Measurements from ENCODE around the gene ARHGEF33. TPM values are rescaled to one million over a fixed set of nuclear protein-coding genes. Genes with fewer than 3 reads are reported as not detected.

The ARHGEF33 gene
- total RNA-seq, 2 donors from 2014 or later: 0.32 to 0.35 TPM

DNA sequence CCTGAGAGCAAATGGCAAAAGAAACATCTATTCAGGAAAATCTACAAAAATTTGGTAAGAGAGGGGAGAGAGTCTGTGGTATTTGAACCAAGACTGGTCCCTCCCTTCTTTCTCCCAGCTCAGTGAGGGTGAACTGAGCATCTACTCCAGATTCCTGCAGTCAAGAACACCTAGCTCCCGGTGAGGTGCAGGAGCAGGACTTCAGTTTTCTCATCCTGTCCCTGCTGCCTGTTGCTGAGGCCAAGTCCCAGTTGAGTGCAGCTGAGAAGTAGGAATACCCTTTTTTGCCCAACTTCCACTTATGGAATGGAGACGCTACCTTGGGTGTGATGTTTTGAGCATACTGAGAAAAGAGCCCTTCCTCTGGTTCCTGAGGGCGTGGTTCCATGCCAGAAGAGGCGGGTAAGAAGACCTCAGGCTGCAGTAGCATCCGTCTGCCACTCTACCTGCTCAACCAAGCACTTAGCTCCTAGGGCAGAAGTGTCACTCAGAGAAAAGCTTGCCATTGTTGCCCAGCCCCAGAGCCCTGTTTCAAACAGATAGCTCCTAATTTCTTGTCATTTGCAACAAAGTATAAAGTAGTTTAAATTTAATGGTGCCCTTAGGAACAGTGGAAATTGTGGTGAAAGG is 118.3 kb downstream of the ARHGEF33 start:
- Histone ChIP-seq H3K36me3 (no peaks in the 10 kb centered on the region), H3K4me1 (no peaks in the 10 kb centered on the region), H3K4me3 (no peak overlapping the region), H3K27ac (no peak overlapping the region), H3K27me3 (no peaks in the 10 kb centered on the region), H3K9me3 (no peaks in the 10 kb centered on the region), H3K9ac (ENCODE audit: low read depth in 2 of 2, low read length in 2 of 2) (no peak overlapping the region)
- no peak for DNase-seq
- intact Hi-C loops (cut with DNase I): no loop called here
- TF ChIP-seq, protein P1, sequence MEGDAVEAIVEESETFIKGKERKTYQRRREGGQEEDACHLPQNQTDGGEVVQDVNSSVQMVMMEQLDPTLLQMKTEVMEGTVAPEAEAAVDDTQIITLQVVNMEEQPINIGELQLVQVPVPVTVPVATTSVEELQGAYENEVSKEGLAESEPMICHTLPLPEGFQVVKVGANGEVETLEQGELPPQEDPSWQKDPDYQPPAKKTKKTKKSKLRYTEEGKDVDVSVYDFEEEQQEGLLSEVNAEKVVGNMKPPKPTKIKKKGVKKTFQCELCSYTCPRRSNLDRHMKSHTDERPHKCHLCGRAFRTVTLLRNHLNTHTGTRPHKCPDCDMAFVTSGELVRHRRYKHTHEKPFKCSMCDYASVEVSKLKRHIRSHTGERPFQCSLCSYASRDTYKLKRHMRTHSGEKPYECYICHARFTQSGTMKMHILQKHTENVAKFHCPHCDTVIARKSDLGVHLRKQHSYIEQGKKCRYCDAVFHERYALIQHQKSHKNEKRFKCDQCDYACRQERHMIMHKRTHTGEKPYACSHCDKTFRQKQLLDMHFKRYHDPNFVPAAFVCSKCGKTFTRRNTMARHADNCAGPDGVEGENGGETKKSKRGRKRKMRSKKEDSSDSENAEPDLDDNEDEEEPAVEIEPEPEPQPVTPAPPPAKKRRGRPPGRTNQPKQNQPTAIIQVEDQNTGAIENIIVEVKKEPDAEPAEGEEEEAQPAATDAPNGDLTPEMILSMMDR (IDR thresholded peaks at IDR 0.05): no peak

DNA sequence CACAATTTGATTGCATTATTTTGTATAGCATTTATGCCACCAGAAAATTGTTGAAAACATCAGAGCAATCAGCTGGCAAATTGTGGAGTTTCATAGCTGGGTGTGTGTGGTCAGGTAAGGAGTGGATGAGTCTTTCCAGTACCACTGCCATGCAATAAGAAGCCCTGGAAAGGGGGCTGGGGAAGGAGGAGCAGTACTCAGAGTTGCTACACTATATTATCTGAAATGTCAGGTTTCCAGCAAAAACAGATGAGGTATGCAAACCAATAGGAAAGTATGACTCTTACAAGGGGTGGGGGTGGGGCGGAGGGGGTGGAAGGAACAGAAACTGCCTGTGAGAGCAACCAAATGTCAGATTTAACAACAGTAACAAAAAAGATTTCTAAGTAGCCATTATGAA is 119.0 kb downstream of the ARHGEF33 start:
- Histone ChIP-seq H3K27ac (no peak overlapping the region), H3K9me3 (no peaks in the 10 kb centered on the region), H3K4me3 (no peak overlapping the region), H3K36me3 (no peaks in the 10 kb centered on the region), H3K27me3 (no peaks in the 10 kb centered on the region), H3K4me1 (no peaks in the 10 kb centered on the region), H3K9ac (ENCODE audit: low read depth in 2 of 2, low read length in 2 of 2) (no peak overlapping the region)
- TF ChIP-seq, protein P1 (IDR thresholded peaks at IDR 0.05): no peak
- DNase-seq: no peak
- intact Hi-C loops (cut with DNase I): no loop called here

DNA sequence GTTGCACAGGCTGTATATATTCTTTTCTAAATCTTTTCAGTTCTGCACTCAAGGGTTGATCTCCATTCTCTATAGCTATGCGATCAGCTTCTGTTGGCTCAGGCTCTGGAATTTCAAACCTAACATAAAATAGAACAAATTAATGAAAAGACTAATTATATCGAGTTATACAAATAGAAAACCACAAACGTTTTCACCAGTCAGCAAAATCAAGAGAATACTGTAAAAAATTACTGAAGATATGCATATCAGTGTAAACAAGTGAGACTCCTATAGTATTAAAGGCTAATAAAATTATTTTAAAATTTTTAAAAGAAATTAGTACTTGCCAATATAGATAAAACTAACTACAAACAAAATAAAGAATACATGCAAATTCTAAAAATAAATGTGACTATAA is 124.2 kb downstream of the ARHGEF33 start:
- H3K36me3 ChIP-seq: peaks cover 3% of the 10 kb centered on the region
- no peak overlapping the region for H3K9ac ChIP-seq (ENCODE audit: low read depth in 2 of 2, low read length in 2 of 2)
- no peaks in the 10 kb centered on the region for H3K9me3 ChIP-seq
- no peak for DNase-seq
- intact Hi-C loops (cut with DNase I): no loop called here
- no peak overlapping the region for H3K27ac ChIP-seq
- H3K27me3 ChIP-seq: no peaks in the 10 kb centered on the region
- TF ChIP-seq, protein P1 (IDR thresholded peaks at IDR 0.05): no peak
- no peak overlapping the region for H3K4me3 ChIP-seq
- no peaks in the 10 kb centered on the region for H3K4me1 ChIP-seq

DNA sequence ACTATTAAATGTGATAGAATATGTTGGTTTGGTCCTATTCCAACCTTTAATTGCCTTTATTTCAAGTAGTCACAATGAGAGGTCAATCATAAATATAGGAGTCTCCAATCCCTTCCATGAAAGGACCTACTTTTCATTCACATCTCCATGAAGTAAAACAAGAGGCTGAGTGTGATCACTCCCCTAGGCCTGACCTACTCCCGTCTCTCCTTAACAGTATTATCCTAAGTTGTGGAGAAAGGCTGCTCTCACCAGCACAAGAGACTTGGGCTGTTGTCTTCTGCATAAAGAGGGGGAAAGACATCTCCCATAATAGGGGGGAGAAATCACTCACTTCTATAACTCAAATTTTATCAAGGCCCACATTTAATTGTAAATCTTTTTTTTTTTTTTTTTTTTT is 125.7 kb downstream of the ARHGEF33 start:
- H3K4me3 ChIP-seq: no peak overlapping the region
- H3K4me1 ChIP-seq: no peaks in the 10 kb centered on the region
- TF ChIP-seq, protein P1 (IDR thresholded peaks at IDR 0.05): no peak
- H3K27me3 ChIP-seq: no peaks in the 10 kb centered on the region
- DNase-seq: no peak
- H3K9ac ChIP-seq (ENCODE audit: low read depth in 2 of 2, low read length in 2 of 2): no peak overlapping the region
- peaks cover 3% of the 10 kb centered on the region for H3K36me3 ChIP-seq
- H3K27ac ChIP-seq: no peak overlapping the region
- no peaks in the 10 kb centered on the region for H3K9me3 ChIP-seq
- intact Hi-C loops (cut with DNase I): no loop called here

DNA sequence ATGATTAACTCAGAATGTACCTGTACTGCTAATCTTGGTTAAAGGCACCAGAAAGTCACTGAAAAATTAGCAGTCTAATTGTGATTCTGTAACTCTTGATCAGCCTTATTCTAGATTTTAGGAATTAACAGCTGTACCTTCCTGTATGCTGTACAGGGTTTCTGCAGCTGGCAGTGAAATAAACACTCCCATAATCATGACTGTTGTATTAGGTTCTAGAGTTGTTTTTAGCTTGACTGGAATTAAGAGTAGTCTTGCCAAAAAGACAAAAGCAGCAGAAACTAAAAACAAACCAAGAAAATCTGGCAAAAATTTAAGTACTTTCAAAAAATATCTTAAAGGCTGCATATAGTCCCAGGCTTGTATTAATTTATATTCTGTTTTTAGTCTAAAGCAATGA is 127.7 kb downstream of the ARHGEF33 start:
- Histone ChIP-seq H3K9ac (ENCODE audit: low read depth in 2 of 2, low read length in 2 of 2) (no peak overlapping the region), H3K4me3 (no peak overlapping the region), H3K9me3 (no peaks in the 10 kb centered on the region), H3K36me3 (peaks cover 3% of the 10 kb centered on the region), H3K27ac (no peak overlapping the region), H3K4me1 (no peaks in the 10 kb centered on the region), H3K27me3 (no peaks in the 10 kb centered on the region)
- DNase-seq: no peak
- TF ChIP-seq, protein P1 (IDR thresholded peaks at IDR 0.05): no peak
- intact Hi-C loops (cut with DNase I): no loop called here

Data from colonic mucosa (tissue), 4 donors.